ENCODE measurements around the gene FTO. TPM values are rescaled to one million over a fixed set of nuclear protein-coding genes. Genes with fewer than 3 reads are reported as not detected.

The FTO gene
- total and polyA plus RNA-seq, 2 donors from 2014 or later = 22.3 to 116 TPM

- no peaks in the 10 kb centered on the region for H3K4me1 ChIP-seq (ENCODE audit: control insufficient read depth in 2 of 3, insufficient read depth in 2 of 3, low read depth in 1 of 3, low read length in 3 of 3)
- no peaks in the 10 kb centered on the region for H3K36me3 ChIP-seq (ENCODE audit: control insufficient read depth in 2 of 3, insufficient read depth in 3 of 3, low read length in 3 of 3)
- intact Hi-C loops (cut with DNase I) = no loop called here
- no peak overlapping the region for H3K4me3 ChIP-seq (ENCODE audit: low read length in 3 of 3)
- DNase-seq = no peak
- no peaks in the 10 kb centered on the region for H3K9me3 ChIP-seq (ENCODE audit: control insufficient read depth in 2 of 3, insufficient read depth in 1 of 3, low read length in 3 of 3)
- H3K27me3 ChIP-seq (ENCODE audit: control insufficient read depth, insufficient read depth, low read length) = no peaks in the 10 kb centered on the region
- no peak overlapping the region for H3K9ac ChIP-seq (ENCODE audit: low read length in 3 of 3)
- no peak for TF ChIP-seq CTCF (IDR thresholded peaks at IDR 0.05; ENCODE audit: borderline replicate concordance, extremely low read depth, insufficient read depth)
- no peak overlapping the region for H3K27ac ChIP-seq (ENCODE audit: low read depth in 2 of 2, low read length in 2 of 2)
- no peak for FAIRE-seq
Measured at GRCh38 chr16:54140057-54140787, 436.3 kb downstream of the FTO start.

GRCh38 chr16:54140788-54141136 lies 436.8 kb downstream of the FTO start:
- intact Hi-C loops (cut with DNase I) = no loop called here
- FAIRE-seq (no peak), DNase-seq (no peak)
- no peak overlapping the region for H3K4me3 ChIP-seq (ENCODE audit: low read length in 3 of 3)
- no peak overlapping the region for H3K9ac ChIP-seq (ENCODE audit: low read length in 3 of 3)
- no peaks in the 10 kb centered on the region for H3K27me3 ChIP-seq (ENCODE audit: control insufficient read depth, insufficient read depth, low read length)
- H3K27ac ChIP-seq (ENCODE audit: low read depth in 2 of 2, low read length in 2 of 2) = no peak overlapping the region
- H3K36me3 ChIP-seq (ENCODE audit: control insufficient read depth in 2 of 3, insufficient read depth in 3 of 3, low read length in 3 of 3) = no peaks in the 10 kb centered on the region
- no peaks in the 10 kb centered on the region for H3K9me3 ChIP-seq (ENCODE audit: control insufficient read depth in 2 of 3, insufficient read depth in 1 of 3, low read length in 3 of 3)
- no peak for TF ChIP-seq CTCF (IDR thresholded peaks at IDR 0.05; ENCODE audit: borderline replicate concordance, extremely low read depth, insufficient read depth)
- H3K4me1 ChIP-seq (ENCODE audit: control insufficient read depth in 2 of 3, insufficient read depth in 2 of 3, low read depth in 1 of 3, low read length in 3 of 3) = no peaks in the 10 kb centered on the region

- DNase-seq (no peak), FAIRE-seq (no peak)
- TF ChIP-seq CTCF (IDR thresholded peaks at IDR 0.05; ENCODE audit: borderline replicate concordance, extremely low read depth, insufficient read depth) = no peak
Measured at GRCh38 chr16:54142787-54143186, 438.8 kb downstream of the FTO start.

GRCh38 chr16:54143410-54143809 lies 439.5 kb downstream of the FTO start:
- DNase-seq = no peak

More at GRCh38 chr16:54142787-54143186, 438.8 kb downstream of the FTO start:
- H3K9me3 ChIP-seq (ENCODE audit: control insufficient read depth in 2 of 3, insufficient read depth in 1 of 3, low read length in 3 of 3) = no peaks in the 10 kb centered on the region
- no peak overlapping the region for H3K4me3 ChIP-seq (ENCODE audit: low read length in 3 of 3)
- intact Hi-C loops (cut with DNase I) = no loop called here
- no peak overlapping the region for H3K9ac ChIP-seq (ENCODE audit: low read length in 3 of 3)
- no peaks in the 10 kb centered on the region for H3K4me1 ChIP-seq (ENCODE audit: control insufficient read depth in 2 of 3, insufficient read depth in 2 of 3, low read depth in 1 of 3, low read length in 3 of 3)
- no peak overlapping the region for H3K27ac ChIP-seq (ENCODE audit: low read depth in 2 of 2, low read length in 2 of 2)
- H3K27me3 ChIP-seq (ENCODE audit: control insufficient read depth, insufficient read depth, low read length) = no peaks in the 10 kb centered on the region
- no peaks in the 10 kb centered on the region for H3K36me3 ChIP-seq (ENCODE audit: control insufficient read depth in 2 of 3, insufficient read depth in 3 of 3, low read length in 3 of 3)

More at GRCh38 chr16:54143410-54143809, 439.5 kb downstream of the FTO start:
- H3K9ac ChIP-seq (ENCODE audit: low read length in 3 of 3) = no peak overlapping the region
- intact Hi-C loops (cut with DNase I) = no loop called here
- no peak overlapping the region for H3K4me3 ChIP-seq (ENCODE audit: low read length in 3 of 3)
- TF ChIP-seq CTCF (IDR thresholded peaks at IDR 0.05; ENCODE audit: borderline replicate concordance, extremely low read depth, insufficient read depth) = no peak
- no peaks in the 10 kb centered on the region for H3K36me3 ChIP-seq (ENCODE audit: control insufficient read depth in 2 of 3, insufficient read depth in 3 of 3, low read length in 3 of 3)
- no peak overlapping the region for H3K27ac ChIP-seq (ENCODE audit: low read depth in 2 of 2, low read length in 2 of 2)
- H3K9me3 ChIP-seq (ENCODE audit: control insufficient read depth in 2 of 3, insufficient read depth in 1 of 3, low read length in 3 of 3) = no peaks in the 10 kb centered on the region
- FAIRE-seq = no peak
- no peaks in the 10 kb centered on the region for H3K27me3 ChIP-seq (ENCODE audit: control insufficient read depth, insufficient read depth, low read length)
- H3K4me1 ChIP-seq (ENCODE audit: control insufficient read depth in 2 of 3, insufficient read depth in 2 of 3, low read depth in 1 of 3, low read length in 3 of 3) = no peaks in the 10 kb centered on the region

Data from kidney (tissue), 14 donors.